ENCODE measurements around the gene ZNF540.

GRCh38 chr19:37565370-37565669, 29.4 kb upstream of the ZNF540 start:
- TF ChIP-seq EZH2 (IDR thresholded peaks at IDR 0.05; ENCODE audit: borderline replicate concordance) (no peak), CTCF (IDR thresholded peaks at IDR 0.05; ENCODE audit: poor library complexity) (no peak)

Measured in hepatocyte (in vitro differentiated cells).